Calu3 (cell line): ENCODE measurements around the gene RAI1. TPM values are rescaled to one million over a fixed set of nuclear protein-coding genes. Genes with fewer than 3 reads are reported as not detected.

Experiments
- BruUV-seq: library from RNA; stranded (reverse); fragments of 400-500 nt; replicated peaks from 2 replicates; lab custom pipeline; 2021; lab: Mats Ljungman, UMichigan
- CTCF ChIA-PET: fragments of 300-600 bp; sonication (Branson Sonifier 250); formaldehyde crosslinking; loops from one replicate; lab custom pipeline; 2022; ENCODE audit warnings: antibody characterized with exemption; lab: Charles Lee
- DNase-seq: peaks from one replicate; pipeline ENCODE4 v3.0.0; 2022
- H3K27ac Mint-ChIP-seq: one replicate; pipeline ENCODE4 v1.8.0; 2022; ENCODE audit warnings: mixed read lengths; ENCODE audit not compliant: unreplicated experiment
- H3K27me3 Mint-ChIP-seq: one replicate; pipeline ENCODE4 v1.8.0; 2022; ENCODE audit warnings: mixed read lengths; ENCODE audit not compliant: unreplicated experiment
- H3K36me3 Mint-ChIP-seq: one replicate; pipeline ENCODE4 v1.8.0; 2022; ENCODE audit warnings: mild to moderate bottlenecking, moderate library complexity, mixed read lengths; ENCODE audit not compliant: insufficient read depth, unreplicated experiment
- H3K4me1 Mint-ChIP-seq: one replicate; pipeline ENCODE4 v1.8.0; 2022; ENCODE audit warnings: mild to moderate bottlenecking, low read depth, mixed read lengths; ENCODE audit not compliant: unreplicated experiment
- H3K4me3 Mint-ChIP-seq: one replicate; pipeline ENCODE4 v1.8.0; 2022; ENCODE audit warnings: mild to moderate bottlenecking, low read depth, moderate library complexity, mixed read lengths; ENCODE audit not compliant: unreplicated experiment
- H3K9me3 Mint-ChIP-seq: one replicate; pipeline ENCODE4 v1.8.0; 2022; ENCODE audit warnings: low read depth, mixed read lengths; ENCODE audit not compliant: unreplicated experiment
- CTCF ChIP-seq: fragments of 200-600 bp; IDR thresholded peaks from one replicate; pipeline ENCODE4 v1.8.0; 2022; ENCODE audit warnings: antibody characterized with exemption; ENCODE audit not compliant: unreplicated experiment
- intact Hi-C: fragments of 100-400 bp; cut with micrococcal nuclease; formaldehyde crosslinking; loops from one replicate; pipeline ENCODE4 v1.10.0; 2022; ENCODE audit not compliant: unreplicated experiment
- total RNA-seq: library from RNA; stranded (reverse); gene quantifications from 2 replicates; pipeline ENCODE4 v1.2.3, GENCODE V29; 2022

Gene RAI1
- total RNA-seq, 1 experiment from 2014 or later: 38.0 TPM

DNA sequence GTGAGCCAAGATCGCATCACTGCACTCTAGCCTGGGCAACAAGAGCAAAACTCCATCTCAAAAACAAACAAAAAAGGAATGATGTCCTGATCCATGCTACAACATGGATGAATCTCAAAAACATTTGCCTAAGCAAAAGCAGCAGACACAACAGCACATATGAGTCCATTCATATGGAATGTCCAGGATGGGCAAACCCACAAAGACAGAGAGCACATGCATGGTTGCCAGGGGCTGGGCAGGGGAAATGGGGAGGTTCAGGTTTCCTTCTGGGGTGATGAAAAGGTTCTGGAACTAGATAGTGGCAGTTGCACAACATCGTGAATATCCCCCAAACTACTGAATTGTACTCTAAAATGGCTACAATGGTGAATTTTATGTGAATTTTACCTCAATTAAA lies 35.3 kb upstream of the RAI1 start:
- Mint-ChIP-seq H3K4me1 (no peaks in the 10 kb centered on the region), H3K9me3 (peaks cover 3% of the 10 kb centered on the region), H3K27me3 (peaks cover 38% of the 10 kb centered on the region), H3K36me3 (no peaks in the 10 kb centered on the region), H3K4me3 (no peak overlapping the region), H3K27ac (no peak overlapping the region)
- DNase-seq: no peak
- CTCF ChIA-PET: no interaction called here
- TF ChIP-seq CTCF: no peak
- no TSS peak for BruUV-seq
- intact Hi-C loops: no loop called here

- H3K4me1 Mint-ChIP-seq: no peaks in the 10 kb centered on the region
- no peak overlapping the region for H3K27ac Mint-ChIP-seq
- H3K9me3 Mint-ChIP-seq: peaks cover 3% of the 10 kb centered on the region
- DNase-seq: no peak
- no peaks in the 10 kb centered on the region for H3K36me3 Mint-ChIP-seq
- no peak for TF ChIP-seq CTCF
- BruUV-seq: no TSS peak
- intact Hi-C loops: no loop called here
- peaks cover 38% of the 10 kb centered on the region for H3K27me3 Mint-ChIP-seq
- no peak overlapping the region for H3K4me3 Mint-ChIP-seq
- CTCF ChIA-PET: no interaction called here
Observed at GRCh38 chr17:17647524-17648178, 33.6 kb upstream of the RAI1 start.

GRCh38 chr17:17648762-17649161 lies 32.5 kb upstream of the RAI1 start:
- peaks cover 3% of the 10 kb centered on the region for H3K9me3 Mint-ChIP-seq
- no peaks in the 10 kb centered on the region for H3K36me3 Mint-ChIP-seq
- peaks cover 38% of the 10 kb centered on the region for H3K27me3 Mint-ChIP-seq
- DNase-seq: no peak
- no peak for TF ChIP-seq CTCF
- H3K4me1 Mint-ChIP-seq: no peaks in the 10 kb centered on the region
- H3K27ac Mint-ChIP-seq: no peak overlapping the region
- CTCF ChIA-PET: no interaction called here
- intact Hi-C loops: no loop called here
- BruUV-seq: no TSS peak
- no peak overlapping the region for H3K4me3 Mint-ChIP-seq

- H3K9me3 Mint-ChIP-seq: peaks cover 7% of the 10 kb centered on the region
- no TSS peak for BruUV-seq
- peaks cover 48% of the 10 kb centered on the region for H3K27me3 Mint-ChIP-seq
- no peaks in the 10 kb centered on the region for H3K36me3 Mint-ChIP-seq
- no peak overlapping the region for H3K27ac Mint-ChIP-seq
- no peaks in the 10 kb centered on the region for H3K4me1 Mint-ChIP-seq
- TF ChIP-seq CTCF: no peak
- CTCF ChIA-PET: no interaction called here
- no peak for DNase-seq
- intact Hi-C loops: no loop called here
- H3K4me3 Mint-ChIP-seq: no peak overlapping the region
Observed at GRCh38 chr17:17650959-17651358, 30.3 kb upstream of the RAI1 start.
